Fibroblast of pulmonary artery (primary cell): ENCODE results near the gene RGS12.

Source experiments
- DNase-seq: peaks from one replicate; pipeline ENCODE4 v3.0.0-alpha.2; 2010; ENCODE audit warnings: low read depth
- H3K4me3 ChIP-seq: replicated peaks from 2 replicates; pipeline ENCODE4 v1.5.1; 2011; ENCODE audit warnings: low read depth, mild to moderate bottlenecking, control low read depth, low read length, moderate library complexity
- TF ChIP-seq, protein P1 (sequence below): IDR thresholded peaks from 2 replicates; pipeline ENCODE4 v1.5.1; 2011; ENCODE audit warnings: mild to moderate bottlenecking, control low read depth, low read length, inconsistent platforms; ENCODE audit errors: missing control alignments

RGS12 gene

DNA sequence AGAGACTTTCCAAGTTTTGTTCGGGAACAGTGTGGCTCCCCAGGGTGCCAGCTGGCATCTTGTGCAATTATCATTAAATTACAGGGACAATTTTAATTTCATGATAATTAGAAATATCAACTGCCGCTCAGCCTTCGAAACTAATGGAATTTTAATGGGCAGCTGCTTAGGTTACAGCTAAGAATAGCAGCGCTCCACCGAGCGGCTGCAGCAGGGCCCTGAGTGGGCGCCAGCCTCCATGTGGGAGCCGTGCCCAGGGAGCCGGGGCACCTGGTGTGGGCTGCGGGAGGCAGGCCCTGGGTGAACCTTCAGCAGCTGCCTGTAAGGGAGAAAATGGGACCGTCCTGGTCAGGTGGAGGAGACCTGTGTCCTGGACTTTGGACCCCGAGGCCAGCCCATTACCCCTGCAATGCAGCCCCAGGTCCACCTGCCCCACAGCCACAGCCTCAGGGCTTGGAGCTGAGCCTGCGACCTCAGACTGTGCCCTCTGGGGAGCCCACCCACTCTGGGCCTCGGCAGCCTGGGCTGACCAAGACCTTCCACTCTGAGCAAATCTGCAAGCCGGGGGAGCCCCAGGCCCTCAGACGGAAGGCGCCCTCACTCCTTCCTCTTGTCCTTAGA is 22.7 kb upstream of the RGS12 start:
- H3K4me3 ChIP-seq: no peak overlapping the region
- TF ChIP-seq, protein P1, sequence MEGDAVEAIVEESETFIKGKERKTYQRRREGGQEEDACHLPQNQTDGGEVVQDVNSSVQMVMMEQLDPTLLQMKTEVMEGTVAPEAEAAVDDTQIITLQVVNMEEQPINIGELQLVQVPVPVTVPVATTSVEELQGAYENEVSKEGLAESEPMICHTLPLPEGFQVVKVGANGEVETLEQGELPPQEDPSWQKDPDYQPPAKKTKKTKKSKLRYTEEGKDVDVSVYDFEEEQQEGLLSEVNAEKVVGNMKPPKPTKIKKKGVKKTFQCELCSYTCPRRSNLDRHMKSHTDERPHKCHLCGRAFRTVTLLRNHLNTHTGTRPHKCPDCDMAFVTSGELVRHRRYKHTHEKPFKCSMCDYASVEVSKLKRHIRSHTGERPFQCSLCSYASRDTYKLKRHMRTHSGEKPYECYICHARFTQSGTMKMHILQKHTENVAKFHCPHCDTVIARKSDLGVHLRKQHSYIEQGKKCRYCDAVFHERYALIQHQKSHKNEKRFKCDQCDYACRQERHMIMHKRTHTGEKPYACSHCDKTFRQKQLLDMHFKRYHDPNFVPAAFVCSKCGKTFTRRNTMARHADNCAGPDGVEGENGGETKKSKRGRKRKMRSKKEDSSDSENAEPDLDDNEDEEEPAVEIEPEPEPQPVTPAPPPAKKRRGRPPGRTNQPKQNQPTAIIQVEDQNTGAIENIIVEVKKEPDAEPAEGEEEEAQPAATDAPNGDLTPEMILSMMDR: no peak
- no peak for DNase-seq

- TF ChIP-seq, protein P1: no peak
- no peak for DNase-seq
- no peak overlapping the region for H3K4me3 ChIP-seq
These were observed 21.7 kb upstream of the RGS12 start for GRCh38 chr4:3271131-3271530.

GRCh38 chr4:3276986-3277385 is 15.8 kb upstream of the RGS12 start:
- H3K4me3 ChIP-seq: no peak overlapping the region
- TF ChIP-seq, protein P1: no peak
- peak; percentile 55 for DNase-seq

DNA sequence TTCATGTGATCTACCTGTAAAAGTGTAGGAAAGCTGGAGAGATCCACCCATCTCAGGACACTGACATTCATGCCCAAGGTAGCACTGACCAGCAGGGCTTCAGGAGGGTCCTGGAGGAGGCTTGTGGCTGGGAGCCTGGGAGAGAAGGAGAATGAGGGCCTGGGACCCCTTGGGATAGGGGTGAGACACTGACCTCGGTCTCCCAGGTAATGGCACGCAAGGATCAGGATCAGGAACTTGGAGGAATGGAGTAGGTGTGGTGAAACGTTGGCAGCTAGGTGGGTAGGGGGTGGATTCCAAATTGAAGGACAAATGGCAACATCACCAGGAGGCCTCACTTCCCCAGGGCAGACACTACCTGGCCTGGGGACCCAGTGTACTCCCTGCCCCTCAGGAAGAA is 12.4 kb upstream of the RGS12 start:
- TF ChIP-seq, protein P1: no peak
- no peak for DNase-seq
- no peak overlapping the region for H3K4me3 ChIP-seq

DNA sequence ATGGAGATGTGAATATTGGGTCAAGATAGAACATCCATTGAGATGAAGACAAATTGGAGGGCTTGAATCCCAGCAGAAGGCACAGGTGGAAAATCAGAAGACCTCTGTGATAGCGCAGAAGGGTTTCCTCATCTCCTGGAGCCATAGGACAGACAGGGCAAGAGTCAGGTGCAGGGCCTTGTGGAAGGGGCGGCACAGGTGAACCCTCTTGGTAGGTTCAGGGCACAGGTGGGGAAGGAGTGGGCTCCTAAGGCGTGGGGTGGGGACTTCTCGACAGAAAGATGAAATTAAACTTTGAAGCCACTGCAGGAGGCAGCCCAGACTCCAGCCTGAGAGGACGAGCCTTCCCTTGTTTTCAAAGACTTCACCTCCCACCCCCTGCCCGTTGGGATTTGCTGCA is 9.3 kb upstream of the RGS12 start:
- no peak overlapping the region for H3K4me3 ChIP-seq
- no peak for DNase-seq
- TF ChIP-seq, protein P1: no peak

- TF ChIP-seq, protein P1: no peak
- no peak overlapping the region for H3K4me3 ChIP-seq
- DNase-seq: no peak
These were observed 8.9 kb upstream of the RGS12 start for GRCh38 chr4:3283916-3284315.
